ENCODE measurements around the gene CSNK1E.

The CSNK1E gene

DNA sequence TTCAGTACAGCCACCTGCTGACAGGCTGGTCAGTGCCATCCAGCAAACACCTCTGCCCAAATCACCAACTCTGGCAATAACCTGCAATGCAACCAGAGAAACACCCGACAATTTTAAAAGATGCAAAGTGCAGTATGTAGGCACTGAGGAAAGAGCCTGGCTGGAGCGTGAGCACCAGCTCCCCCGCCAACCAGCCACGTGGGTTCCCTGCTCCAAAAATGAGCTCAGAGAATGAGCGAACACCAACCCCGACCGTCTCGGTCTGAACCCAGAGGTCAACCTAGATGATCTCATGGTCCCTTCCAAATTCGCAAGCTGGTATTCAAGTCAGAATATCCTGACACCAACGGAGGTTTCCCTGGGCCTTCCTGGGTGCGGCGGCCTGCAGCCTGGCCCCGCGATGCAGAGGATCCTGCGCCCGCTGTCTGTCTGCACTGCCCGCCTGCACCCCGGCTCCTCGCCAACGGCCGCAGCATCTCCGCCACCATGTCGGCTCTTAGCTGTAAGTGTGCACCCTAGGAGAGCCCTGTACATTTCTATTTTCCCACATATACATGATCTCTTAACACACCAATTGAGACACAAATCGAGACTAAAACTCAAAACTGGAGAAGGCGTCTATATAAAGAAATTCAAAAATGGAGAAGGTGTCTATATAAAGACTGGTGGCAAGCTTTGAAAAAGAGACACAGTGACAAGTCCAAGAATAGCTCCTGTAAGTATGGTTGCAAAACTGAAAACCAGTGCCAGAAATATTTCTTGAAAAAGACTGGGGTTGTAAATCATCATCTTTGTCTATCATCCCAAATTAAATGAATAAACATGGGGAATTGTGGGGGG lies 67.2 kb downstream of the CSNK1E start:
- TF ChIP-seq FOXP2 (optimal IDR thresholded peaks at IDR 0.05; ENCODE audit: borderline replicate concordance, extremely low read depth, extremely low read length, insufficient read depth) (no peak), POLR2AphosphoS5 (IDR thresholded peaks at IDR 0.05; ENCODE audit: low read depth, low read length) (no peak), SIN3A (IDR thresholded peaks at IDR 0.05; ENCODE audit: borderline replicate concordance, insufficient read depth, low read length) (no peak), TAF1 (IDR thresholded peaks at IDR 0.05; ENCODE audit: borderline replicate concordance, insufficient read depth, low read length) (no peak)
- TF ChIP-seq, protein P1, sequence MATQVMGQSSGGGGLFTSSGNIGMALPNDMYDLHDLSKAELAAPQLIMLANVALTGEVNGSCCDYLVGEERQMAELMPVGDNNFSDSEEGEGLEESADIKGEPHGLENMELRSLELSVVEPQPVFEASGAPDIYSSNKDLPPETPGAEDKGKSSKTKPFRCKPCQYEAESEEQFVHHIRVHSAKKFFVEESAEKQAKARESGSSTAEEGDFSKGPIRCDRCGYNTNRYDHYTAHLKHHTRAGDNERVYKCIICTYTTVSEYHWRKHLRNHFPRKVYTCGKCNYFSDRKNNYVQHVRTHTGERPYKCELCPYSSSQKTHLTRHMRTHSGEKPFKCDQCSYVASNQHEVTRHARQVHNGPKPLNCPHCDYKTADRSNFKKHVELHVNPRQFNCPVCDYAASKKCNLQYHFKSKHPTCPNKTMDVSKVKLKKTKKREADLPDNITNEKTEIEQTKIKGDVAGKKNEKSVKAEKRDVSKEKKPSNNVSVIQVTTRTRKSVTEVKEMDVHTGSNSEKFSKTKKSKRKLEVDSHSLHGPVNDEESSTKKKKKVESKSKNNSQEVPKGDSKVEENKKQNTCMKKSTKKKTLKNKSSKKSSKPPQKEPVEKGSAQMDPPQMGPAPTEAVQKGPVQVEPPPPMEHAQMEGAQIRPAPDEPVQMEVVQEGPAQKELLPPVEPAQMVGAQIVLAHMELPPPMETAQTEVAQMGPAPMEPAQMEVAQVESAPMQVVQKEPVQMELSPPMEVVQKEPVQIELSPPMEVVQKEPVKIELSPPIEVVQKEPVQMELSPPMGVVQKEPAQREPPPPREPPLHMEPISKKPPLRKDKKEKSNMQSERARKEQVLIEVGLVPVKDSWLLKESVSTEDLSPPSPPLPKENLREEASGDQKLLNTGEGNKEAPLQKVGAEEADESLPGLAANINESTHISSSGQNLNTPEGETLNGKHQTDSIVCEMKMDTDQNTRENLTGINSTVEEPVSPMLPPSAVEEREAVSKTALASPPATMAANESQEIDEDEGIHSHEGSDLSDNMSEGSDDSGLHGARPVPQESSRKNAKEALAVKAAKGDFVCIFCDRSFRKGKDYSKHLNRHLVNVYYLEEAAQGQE (IDR thresholded peaks at IDR 0.05; ENCODE audit: insufficient read depth in 1 of 2, low read depth in 2 of 2, low read length in 2 of 2), result no peak

DNA sequence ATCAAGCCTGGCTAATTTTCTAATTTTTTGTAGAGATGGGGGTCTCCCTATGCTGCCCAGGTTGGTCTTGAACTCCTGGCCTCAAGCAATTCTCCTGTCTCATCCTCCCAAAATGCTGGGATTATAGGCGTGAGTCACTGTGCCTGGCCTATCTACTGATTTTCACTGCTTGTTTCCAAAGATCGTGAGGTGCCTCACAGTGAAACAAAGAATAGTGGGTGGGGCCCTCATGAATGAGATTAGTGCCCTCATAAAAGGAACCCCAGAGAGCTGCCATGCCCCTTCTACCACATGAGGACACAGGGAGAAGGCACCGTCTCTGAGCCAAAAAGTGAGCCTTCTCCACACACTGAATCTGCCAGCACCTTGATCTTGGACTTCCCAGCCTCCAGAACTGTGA lies 67.9 kb downstream of the CSNK1E start:
- TF ChIP-seq POLR2AphosphoS5 (IDR thresholded peaks at IDR 0.05; ENCODE audit: low read depth, low read length), result no peak
- TF ChIP-seq TAF1 (IDR thresholded peaks at IDR 0.05; ENCODE audit: borderline replicate concordance, insufficient read depth, low read length), result no peak
- no peak for TF ChIP-seq FOXP2 (optimal IDR thresholded peaks at IDR 0.05; ENCODE audit: borderline replicate concordance, extremely low read depth, extremely low read length, insufficient read depth)
- TF ChIP-seq, protein P1 (IDR thresholded peaks at IDR 0.05; ENCODE audit: insufficient read depth in 1 of 2, low read depth in 2 of 2, low read length in 2 of 2), result no peak
- TF ChIP-seq SIN3A (IDR thresholded peaks at IDR 0.05; ENCODE audit: borderline replicate concordance, insufficient read depth, low read length), result no peak

DNA sequence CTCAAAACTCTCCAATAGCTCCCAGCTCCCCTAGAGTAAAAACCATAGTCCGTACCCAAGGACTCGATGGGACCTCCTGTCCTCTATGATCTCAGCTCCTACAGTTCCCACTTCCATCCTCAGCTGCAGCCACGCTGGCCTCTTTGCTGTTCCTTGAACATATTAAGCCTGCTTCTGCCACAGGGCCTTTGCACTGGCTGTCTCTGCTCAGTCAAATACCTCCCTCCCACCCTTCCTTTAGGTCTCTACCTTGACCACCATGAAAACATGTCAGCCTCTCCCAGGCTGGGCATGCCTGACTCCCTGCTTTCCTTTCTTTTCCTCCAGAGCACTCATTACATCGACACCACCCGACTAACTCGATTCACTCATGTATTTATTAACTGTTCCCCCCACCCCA lies 69.0 kb downstream of the CSNK1E start:
- no peak for TF ChIP-seq TAF1 (IDR thresholded peaks at IDR 0.05; ENCODE audit: borderline replicate concordance, insufficient read depth, low read length)
- no peak for TF ChIP-seq SIN3A (IDR thresholded peaks at IDR 0.05; ENCODE audit: borderline replicate concordance, insufficient read depth, low read length)
- no peak for TF ChIP-seq POLR2AphosphoS5 (IDR thresholded peaks at IDR 0.05; ENCODE audit: low read depth, low read length)
- no peak for TF ChIP-seq FOXP2 (optimal IDR thresholded peaks at IDR 0.05; ENCODE audit: borderline replicate concordance, extremely low read depth, extremely low read length, insufficient read depth)
- TF ChIP-seq, protein P1 (IDR thresholded peaks at IDR 0.05; ENCODE audit: insufficient read depth in 1 of 2, low read depth in 2 of 2, low read length in 2 of 2), result no peak

DNA sequence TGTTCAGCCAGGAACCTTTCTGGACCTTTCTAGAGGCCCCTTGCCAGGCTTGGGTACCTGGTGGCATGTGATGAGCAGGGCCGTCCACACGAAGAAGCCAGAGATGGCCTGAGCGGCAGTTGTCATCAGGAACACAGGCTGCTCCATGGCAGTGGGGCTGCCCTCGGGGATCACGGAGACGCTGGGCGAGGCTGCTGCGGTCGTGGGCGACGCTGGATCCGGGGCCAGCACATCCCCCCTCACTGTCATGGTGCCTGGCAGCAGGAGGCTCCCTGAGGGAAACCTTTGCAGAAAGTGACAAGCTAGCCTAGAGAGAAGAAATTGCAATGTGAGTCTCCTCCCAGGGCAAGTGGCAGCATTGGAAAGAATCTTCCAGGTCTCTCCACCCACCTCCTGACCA lies 69.5 kb downstream of the CSNK1E start:
- TF ChIP-seq, protein P1 (IDR thresholded peaks at IDR 0.05; ENCODE audit: insufficient read depth in 1 of 2, low read depth in 2 of 2, low read length in 2 of 2), result no peak
- TF ChIP-seq SIN3A (IDR thresholded peaks at IDR 0.05; ENCODE audit: borderline replicate concordance, insufficient read depth, low read length) (no peak), FOXP2 (optimal IDR thresholded peaks at IDR 0.05; ENCODE audit: borderline replicate concordance, extremely low read depth, extremely low read length, insufficient read depth) (no peak), POLR2AphosphoS5 (IDR thresholded peaks at IDR 0.05; ENCODE audit: low read depth, low read length) (no peak), TAF1 (IDR thresholded peaks at IDR 0.05; ENCODE audit: borderline replicate concordance, insufficient read depth, low read length) (no peak)

All from PFSK-1 (cell line).